HepG2 (cell line): Measurements from ENCODE around the gene SH2D7. TPM values are rescaled to one million over a fixed set of nuclear protein-coding genes. Genes with fewer than 3 reads are reported as not detected.

Source experiments
- ARNT2 ChIP-seq: sonication (generic); formaldehyde crosslinking; IDR thresholded peaks from 2 replicates; pipeline ENCODE4 v1.8.0; 2022; ENCODE audit warnings: mild to moderate bottlenecking, low read depth, missing genetic modification reagents, moderate library complexity
- HINFP ChIP-seq: sonication (generic); formaldehyde crosslinking; IDR thresholded peaks from 2 replicates; pipeline ENCODE4 v1.4.0; 2020; ENCODE audit warnings: low read depth, mild to moderate bottlenecking, missing genetic modification reagents
- HNF4A ChIP-seq: sonication (generic); formaldehyde crosslinking; IDR thresholded peaks from 2 replicates; pipeline ENCODE4 v1.4.0; 2020; ENCODE audit warnings: missing genetic modification reagents
- HNRNPH1 ChIP-seq: fragments of 200-400 bp; formaldehyde crosslinking; optimal IDR thresholded peaks from 2 replicates; pipeline ENCODE3; 2017; ENCODE audit warnings: mild to moderate bottlenecking, low read depth, low read length
- KLF9 ChIP-seq: IDR thresholded peaks from 2 replicates; pipeline ENCODE4 v1.6.1; 2016; ENCODE audit warnings: low read depth
- PLSCR1 ChIP-seq: sonication (generic); formaldehyde crosslinking; IDR thresholded peaks from 2 replicates; pipeline ENCODE4 v1.5.0; 2020; ENCODE audit warnings: missing genetic modification reagents, mild to moderate bottlenecking, borderline replicate concordance
- UBTF ChIP-seq: sonication (generic); formaldehyde crosslinking; IDR thresholded peaks from 2 replicates; pipeline ENCODE4 v1.4.0; 2020; ENCODE audit warnings: mild to moderate bottlenecking, missing genetic modification reagents
- ZBED4 ChIP-seq: sonication (generic); formaldehyde crosslinking; IDR thresholded peaks from 2 replicates; pipeline ENCODE4 v1.4.0; 2020; ENCODE audit warnings: missing genetic modification reagents, borderline replicate concordance
- ZNF557 ChIP-seq: sonication (generic); formaldehyde crosslinking; IDR thresholded peaks from 2 replicates; pipeline ENCODE4 v1.4.0; 2020; ENCODE audit warnings: missing genetic modification reagents
- polyA plus RNA-seq, 8 experiments: library from polyadenylated mRNA; depleted of rRNA in 3 of 8; stranded (reverse) in 7 of 8; unstranded in 1 of 8; fragments of >200 nt; fragmentation: Illumina TruSeq in 4 of 8; extraction: Trizol in 4 of 8; gene quantifications; 2 replicates each; pipeline versions ENCODE4 v1.2.1 to v1.2.3, GENCODE V29; 2011 to 2016; ENCODE audit warnings: low read depth in 4 of 8, missing spikeins in 1 of 8, mixed read lengths in 1 of 8; ENCODE audit not compliant: insufficient read depth in 1 of 8
- total RNA-seq, 5 experiments: library from RNA; depleted of rRNA; stranded (reverse); fragments of >200 nt; fragmentation: Illumina TruSeq; extraction: Trizol; gene quantifications; 2 replicates each; pipeline ENCODE4 v1.2.3, GENCODE V29; 2016; ENCODE audit warnings: low read depth in 1 of 5
- TF ChIP-seq, protein P1 (sequence below): sonication (generic); formaldehyde crosslinking; IDR thresholded peaks from 2 replicates; pipeline ENCODE4 v1.4.0; 2020; ENCODE audit warnings: missing genetic modification reagents, borderline replicate concordance
- TF ChIP-seq, protein P2 (sequence below): IDR thresholded peaks from 2 replicates; pipeline ENCODE4 v1.4.0; 2020; ENCODE audit warnings: mild to moderate bottlenecking, missing genetic modification reagents
- TF ChIP-seq, protein P3 (sequence below): sonication (generic); formaldehyde crosslinking; IDR thresholded peaks from 2 replicates; pipeline ENCODE4 v1.8.1; 2023; ENCODE audit warnings: mild to moderate bottlenecking, missing genetic modification reagents

SH2D7 gene
- total and polyA plus RNA-seq, 2 of the 13 experiments (the other 11 are each of a cell fraction or from before 2014, with no cell fraction given): not detected

GRCh38 chr15:78131295-78132061, 39.1 kb downstream of the SH2D7 start, which contains the start of gene CIB2 (continued):
- TF ChIP-seq ZBED4 (no peak), ZNF557 (CRISPR knock-in tag) (no peak), ARNT2 (CRISPR knock-in tag) (peak; percentile 81; the same call in 1 of the 2 replicates), PLSCR1 (no peak), KLF9 (CRISPR knock-in tag) (no peak), HNF4A (CRISPR knock-in tag) (no peak), HINFP (CRISPR knock-in tag) (no peak), HNRNPH1 (no peak), UBTF (peak; percentile 87)
- TF ChIP-seq, protein P1, sequence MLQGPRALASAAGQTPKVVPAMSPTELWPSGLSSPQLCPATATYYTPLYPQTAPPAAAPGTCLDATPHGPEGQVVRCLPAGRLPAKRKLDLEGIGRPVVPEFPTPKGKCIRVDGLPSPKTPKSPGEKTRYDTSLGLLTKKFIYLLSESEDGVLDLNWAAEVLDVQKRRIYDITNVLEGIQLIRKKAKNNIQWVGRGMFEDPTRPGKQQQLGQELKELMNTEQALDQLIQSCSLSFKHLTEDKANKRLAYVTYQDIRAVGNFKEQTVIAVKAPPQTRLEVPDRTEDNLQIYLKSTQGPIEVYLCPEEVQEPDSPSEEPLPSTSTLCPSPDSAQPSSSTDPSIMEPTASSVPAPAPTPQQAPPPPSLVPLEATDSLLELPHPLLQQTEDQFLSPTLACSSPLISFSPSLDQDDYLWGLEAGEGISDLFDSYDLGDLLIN (CRISPR knock-in tag): 0 out of 2 replicates have a peak, but pooled peaks have one; percentile 55
- TF ChIP-seq, protein P2, sequence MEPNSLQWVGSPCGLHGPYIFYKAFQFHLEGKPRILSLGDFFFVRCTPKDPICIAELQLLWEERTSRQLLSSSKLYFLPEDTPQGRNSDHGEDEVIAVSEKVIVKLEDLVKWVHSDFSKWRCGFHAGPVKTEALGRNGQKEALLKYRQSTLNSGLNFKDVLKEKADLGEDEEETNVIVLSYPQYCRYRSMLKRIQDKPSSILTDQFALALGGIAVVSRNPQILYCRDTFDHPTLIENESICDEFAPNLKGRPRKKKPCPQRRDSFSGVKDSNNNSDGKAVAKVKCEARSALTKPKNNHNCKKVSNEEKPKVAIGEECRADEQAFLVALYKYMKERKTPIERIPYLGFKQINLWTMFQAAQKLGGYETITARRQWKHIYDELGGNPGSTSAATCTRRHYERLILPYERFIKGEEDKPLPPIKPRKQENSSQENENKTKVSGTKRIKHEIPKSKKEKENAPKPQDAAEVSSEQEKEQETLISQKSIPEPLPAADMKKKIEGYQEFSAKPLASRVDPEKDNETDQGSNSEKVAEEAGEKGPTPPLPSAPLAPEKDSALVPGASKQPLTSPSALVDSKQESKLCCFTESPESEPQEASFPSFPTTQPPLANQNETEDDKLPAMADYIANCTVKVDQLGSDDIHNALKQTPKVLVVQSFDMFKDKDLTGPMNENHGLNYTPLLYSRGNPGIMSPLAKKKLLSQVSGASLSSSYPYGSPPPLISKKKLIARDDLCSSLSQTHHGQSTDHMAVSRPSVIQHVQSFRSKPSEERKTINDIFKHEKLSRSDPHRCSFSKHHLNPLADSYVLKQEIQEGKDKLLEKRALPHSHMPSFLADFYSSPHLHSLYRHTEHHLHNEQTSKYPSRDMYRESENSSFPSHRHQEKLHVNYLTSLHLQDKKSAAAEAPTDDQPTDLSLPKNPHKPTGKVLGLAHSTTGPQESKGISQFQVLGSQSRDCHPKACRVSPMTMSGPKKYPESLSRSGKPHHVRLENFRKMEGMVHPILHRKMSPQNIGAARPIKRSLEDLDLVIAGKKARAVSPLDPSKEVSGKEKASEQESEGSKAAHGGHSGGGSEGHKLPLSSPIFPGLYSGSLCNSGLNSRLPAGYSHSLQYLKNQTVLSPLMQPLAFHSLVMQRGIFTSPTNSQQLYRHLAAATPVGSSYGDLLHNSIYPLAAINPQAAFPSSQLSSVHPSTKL (CRISPR knock-in tag): peak; percentile 55; the same call in 1 of the 2 replicates
- TF ChIP-seq, protein P3, sequence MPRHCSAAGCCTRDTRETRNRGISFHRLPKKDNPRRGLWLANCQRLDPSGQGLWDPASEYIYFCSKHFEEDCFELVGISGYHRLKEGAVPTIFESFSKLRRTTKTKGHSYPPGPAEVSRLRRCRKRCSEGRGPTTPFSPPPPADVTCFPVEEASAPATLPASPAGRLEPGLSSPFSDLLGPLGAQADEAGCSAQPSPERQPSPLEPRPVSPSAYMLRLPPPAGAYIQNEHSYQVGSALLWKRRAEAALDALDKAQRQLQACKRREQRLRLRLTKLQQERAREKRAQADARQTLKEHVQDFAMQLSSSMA (CRISPR knock-in tag): no peak
